GM21390 (cell line): ENCODE measurements around the gene FCER1G.
"Not testable (repeated sequence)": the region's sequence is repeated elsewhere in the genome, so short reads cannot be mapped to it uniquely, and the experiment has no call there.

Experiments
- ATAC-seq: cut with Tn5 transposase; IDR thresholded peaks from one replicate; pipeline ENCODE4 v1.9.1; 2021; ENCODE audit not compliant: unreplicated experiment

The FCER1G gene

DNA sequence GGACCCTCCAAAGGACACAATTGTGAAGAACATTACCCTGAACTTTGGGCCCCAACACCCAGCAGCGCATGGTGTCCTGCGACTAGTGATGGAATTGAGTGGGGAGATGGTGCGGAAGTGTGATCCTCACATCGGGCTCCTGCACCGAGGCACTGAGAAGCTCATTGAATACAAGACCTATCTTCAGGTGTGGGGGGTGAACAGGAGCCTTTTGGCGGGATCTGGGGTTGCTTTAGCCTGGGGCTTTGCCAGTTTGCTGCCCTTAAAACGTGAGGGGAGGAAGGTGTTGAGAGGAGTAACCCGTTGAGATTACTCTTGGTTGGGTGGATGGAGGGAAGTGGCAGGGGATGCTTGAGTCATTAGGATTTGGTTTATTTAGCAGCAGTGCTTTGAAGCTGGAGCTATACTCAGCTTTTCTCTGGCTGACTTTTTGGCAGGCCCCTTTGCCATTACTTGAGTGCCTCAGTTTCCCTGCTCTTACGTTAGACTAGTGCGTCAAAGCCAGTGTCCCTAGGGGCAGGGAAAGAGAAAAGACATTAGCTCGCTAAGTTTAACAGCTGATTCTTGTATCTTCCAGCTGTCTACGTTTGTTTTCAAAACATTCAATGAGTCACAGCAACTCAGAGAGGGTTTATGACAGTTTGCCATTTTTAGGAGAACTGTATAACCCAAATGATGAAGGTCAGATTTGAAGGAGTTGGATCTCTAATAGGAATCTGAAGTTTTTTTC is 8.5 kb upstream of the FCER1G start:
- no peak for ATAC-seq

DNA sequence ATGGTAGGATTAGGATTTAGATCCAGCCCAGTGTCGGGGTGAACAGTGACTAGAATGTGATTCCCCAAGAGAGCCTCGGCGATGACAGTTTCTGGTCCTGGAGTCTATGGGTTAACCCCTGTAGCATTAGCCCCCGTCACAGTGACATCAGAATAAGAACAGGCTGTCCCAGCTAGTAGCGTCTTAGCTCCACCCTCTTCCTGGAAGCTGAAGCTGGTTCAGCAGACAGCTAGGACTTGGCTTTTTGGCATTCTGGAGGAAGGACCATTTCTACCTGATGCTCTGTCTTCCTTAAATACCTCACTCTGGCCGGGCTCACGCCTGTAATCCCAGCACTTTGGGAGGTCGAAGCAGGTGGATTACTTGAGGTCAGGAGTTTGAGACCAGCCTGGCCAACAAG is 7.9 kb upstream of the FCER1G start:
- ATAC-seq: no peak

- ATAC-seq: no peak
These were observed 5.2 kb upstream of the FCER1G start for GRCh38 chr1:161209790-161210409.

DNA sequence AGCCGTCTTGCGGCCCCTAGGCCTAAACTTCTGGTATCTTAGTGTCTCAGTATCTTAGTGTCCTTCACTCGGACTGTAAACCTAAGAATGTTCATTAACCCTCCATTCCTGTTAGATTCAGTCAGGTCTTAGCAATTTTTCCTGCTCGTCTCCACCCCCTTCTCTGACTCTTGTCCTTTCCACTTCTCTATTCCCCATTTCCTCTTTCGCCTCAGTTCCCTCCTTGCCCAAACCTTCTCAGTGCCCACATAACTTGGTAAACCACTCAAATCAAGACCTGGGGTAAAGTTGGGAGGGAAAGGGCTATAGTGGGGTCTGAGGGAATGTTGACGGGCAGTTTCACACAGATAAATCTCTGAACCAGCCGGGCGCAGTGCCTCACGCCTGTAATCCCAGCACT is 726 bp upstream of the FCER1G start:
- ATAC-seq: no peak

- ATAC-seq: peak; percentile 81
These were observed 2.0 kb downstream of the FCER1G start for GRCh38 chr1:161216945-161217712.

GRCh38 chr1:161217831-161218230 is 2.7 kb downstream of the FCER1G start:
- no peak for ATAC-seq

- no peak for ATAC-seq
These were observed 3.4 kb downstream of the FCER1G start for GRCh38 chr1:161218301-161219077.

GRCh38 chr1:161219078-161219892 is 4.2 kb downstream of the FCER1G start:
- no peak for ATAC-seq

DNA sequence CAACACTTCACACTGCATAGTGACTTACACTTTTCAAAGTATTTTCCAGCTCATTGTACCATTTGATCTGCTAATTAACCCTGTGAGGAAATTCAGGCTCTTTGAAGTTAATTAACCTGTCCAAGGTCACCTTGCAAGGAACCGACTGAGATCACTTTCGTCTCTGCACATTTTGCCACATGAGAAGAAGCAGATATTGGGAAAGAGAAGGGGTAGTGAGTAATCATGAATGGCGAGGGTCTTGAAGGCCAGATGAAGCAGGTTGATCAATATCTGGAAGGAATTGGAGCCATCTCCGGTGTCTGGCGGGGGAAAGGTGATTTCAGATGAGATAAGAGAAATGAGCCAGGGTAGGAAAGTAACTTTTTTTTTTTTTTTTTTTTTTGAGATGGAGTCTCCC is 4.9 kb downstream of the FCER1G start:
- ATAC-seq: no peak

DNA sequence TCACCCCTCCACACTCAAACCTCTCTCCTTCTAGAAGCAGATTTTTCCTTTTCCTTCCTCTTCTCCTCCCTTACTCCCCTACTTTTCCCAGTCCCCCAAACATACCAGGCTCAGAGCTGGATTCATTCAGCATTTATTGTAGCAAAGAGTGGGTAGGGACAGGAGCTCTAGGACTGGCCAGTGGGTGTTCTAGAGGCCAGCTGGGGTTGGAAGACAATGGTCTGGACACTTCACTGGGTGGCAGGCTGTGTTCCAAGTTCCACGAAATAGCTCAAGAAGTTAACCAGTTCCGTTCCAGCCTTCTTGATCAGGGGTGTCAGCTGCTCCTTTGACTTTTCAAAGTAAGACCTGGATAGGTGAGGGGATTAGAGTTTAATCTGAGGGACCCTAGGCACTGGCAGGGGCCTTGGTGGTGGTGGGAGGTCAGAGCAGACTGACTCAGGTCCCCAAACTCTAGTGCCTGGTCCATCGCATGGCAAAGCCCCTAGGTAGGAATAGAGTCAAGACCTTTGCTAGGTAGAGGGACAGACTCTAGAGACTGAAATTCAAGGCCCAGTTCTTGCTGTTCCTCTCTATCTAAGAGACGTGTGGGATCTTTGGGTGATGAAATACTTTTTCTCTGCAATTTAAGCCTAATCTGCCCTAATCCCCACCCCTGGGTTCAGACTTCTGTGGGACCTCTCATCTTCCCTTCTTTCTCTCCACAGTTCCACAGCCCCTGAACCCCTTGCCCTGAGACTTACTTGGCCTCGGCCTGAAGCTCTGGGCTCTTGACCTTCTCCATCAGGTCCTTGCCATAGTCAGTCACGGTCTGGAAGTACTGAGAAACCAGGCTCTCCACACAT is 7.3 kb downstream of the FCER1G start:
- no peak for ATAC-seq

DNA sequence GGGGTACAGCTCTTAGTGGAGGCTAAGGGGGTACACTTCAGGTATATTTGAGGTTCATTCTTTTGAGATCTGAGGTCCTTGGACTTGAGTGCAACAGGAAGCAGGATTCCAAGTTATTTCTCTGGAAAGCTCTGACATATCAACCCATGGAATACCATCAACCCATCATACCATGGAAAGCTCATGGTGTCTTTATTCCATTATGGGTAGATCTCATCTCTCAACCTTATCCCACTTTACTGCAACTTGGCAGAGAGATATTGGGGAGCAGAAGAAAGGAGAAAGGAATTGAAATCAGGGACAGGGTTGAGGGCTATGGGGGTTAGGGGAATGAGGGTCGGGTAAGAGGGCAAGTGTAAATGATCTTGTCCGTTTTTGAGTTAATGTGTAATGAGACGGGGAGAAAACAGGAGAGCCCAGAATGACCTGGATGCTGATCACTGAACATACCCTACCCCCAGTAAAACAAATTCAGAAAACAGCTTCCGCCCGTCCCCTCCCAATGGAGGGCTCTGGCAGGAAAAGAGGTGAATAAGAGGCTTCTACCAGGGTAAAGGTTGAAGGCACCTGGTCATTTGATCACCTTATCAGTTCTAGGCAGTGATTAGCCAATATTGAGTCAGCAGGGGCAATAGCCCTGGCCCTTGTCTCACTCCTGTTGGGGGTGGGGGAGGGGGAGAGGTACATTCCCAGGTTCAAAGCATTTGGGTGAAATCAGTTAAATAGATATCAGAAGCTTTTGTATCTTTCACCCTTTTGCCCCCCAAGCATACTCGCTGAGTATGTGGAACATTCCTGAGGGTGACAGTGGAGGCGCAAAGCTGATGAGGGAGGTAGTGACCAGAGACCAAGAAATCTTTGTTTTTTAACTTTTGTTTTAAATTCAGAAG is 9.0 kb downstream of the FCER1G start:
- no peak for ATAC-seq

GRCh38 chr1:161224695-161225087 is 9.6 kb downstream of the FCER1G start:
- ATAC-seq: not testable (repeated sequence)

DNA sequence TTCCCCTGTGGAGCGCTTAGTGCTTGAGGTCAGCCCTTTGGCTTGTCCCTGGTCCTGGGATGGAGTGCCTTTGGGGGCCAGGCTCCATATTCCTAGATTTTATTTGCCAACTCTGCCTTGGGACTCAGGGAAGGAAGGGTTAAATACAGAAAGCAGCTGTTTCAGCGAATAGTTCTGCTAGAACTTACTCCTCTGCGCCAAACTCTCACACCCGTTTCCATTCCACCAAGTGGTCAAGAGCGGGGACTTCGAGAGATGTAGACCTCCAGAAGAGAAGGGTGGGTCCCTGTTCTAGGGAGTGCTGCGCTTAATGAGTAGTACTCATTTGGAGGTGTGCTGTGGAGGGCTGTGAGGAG is 10.1 kb downstream of the FCER1G start:
- no peak for ATAC-seq

GRCh38 chr1:161225534-161226319 is 10.6 kb downstream of the FCER1G start, which contains the start of gene TOMM40L:
TOMM40L (plus strand) TSS chr1:161226060; CDS start chr1:161226490, 430 bp downstream.
- peak; percentile 92 for ATAC-seq

DNA sequence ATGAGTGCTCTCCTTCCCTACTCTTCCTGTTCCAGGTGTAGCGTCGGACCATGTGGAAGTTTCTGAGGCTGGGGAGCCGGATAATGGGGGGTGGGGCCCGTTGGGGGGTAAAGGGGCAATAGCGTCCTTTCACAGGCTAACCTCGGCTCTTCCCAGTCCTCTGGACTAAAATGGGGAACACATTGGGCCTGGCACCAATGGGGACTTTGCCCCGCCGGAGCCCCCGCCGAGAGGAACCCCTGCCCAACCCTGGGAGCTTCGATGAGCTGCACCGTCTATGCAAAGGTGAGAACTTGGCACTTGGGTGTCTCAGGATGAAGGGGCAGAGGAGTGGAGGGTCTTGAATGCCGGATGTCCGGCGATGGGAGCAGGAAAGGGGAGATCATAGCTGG is 11.2 kb downstream of the FCER1G start:
- no peak for ATAC-seq

DNA sequence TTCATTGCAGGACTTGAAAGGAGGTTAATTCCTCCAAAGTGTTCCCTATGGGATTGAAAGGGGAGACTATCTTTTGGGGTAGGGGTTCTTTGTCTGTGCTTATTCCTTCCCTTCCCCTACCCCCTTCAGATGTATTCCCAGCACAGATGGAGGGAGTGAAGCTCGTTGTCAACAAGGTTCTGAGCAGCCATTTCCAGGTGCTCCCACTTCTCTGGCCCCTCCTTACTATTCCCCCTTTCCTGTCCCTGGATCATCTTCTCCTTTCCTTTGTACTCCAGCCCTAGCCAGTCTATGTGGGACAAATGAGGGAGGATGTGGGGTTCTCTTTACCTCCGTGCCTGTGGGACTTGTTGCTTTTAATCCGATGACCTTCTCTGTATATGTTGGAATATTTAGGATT is 11.7 kb downstream of the FCER1G start:
- no peak for ATAC-seq

GRCh38 chr1:161227196-161227871 is 12.2 kb downstream of the FCER1G start:
- ATAC-seq: peak; percentile 45
